Mononuclear cell (primary cell): ENCODE data around the gene DNM3. TPM values are rescaled to one million over a fixed set of nuclear protein-coding genes. Genes with fewer than 3 reads are reported as not detected.

Experiments used
- H3K27me3 ChIP-seq: 2 replicates; pipeline ENCODE4 v1.6.0; 2011; ENCODE audit warnings: low read length, control low read depth; ENCODE audit not compliant: insufficient read depth
- H3K4me1 ChIP-seq: 2 replicates; pipeline ENCODE4 v1.5.1; 2011; ENCODE audit warnings: mild to moderate bottlenecking, low read length, control low read depth; ENCODE audit not compliant: insufficient read depth
- H3K4me3 ChIP-seq: 2 replicates; pipeline ENCODE4 v1.5.1; 2011; ENCODE audit warnings: mild to moderate bottlenecking, low read length, moderate library complexity
- H3K9me3 ChIP-seq: 2 replicates; pipeline ENCODE4 v1.5.1; 2011; ENCODE audit warnings: low read depth, mild to moderate bottlenecking, control low read depth, low read length
- total RNA-seq: library from RNA; depleted of rRNA; stranded (reverse); fragments of >200 nt; gene quantifications from one replicate; pipeline ENCODE4 v1.2.3, GENCODE V29; 2012

Gene DNM3
- total RNA-seq, 1 donor = 20.5 TPM

- H3K9me3 ChIP-seq = no peaks in the 10 kb centered on the region
- H3K4me3 ChIP-seq = no peak overlapping the region
- no peaks in the 10 kb centered on the region for H3K4me1 ChIP-seq
- no peaks in the 10 kb centered on the region for H3K27me3 ChIP-seq
Measured at GRCh38 chr1:171873664-171874063, 32.4 kb downstream of the DNM3 start.

- H3K9me3 ChIP-seq = no peaks in the 10 kb centered on the region
- H3K4me3 ChIP-seq = no peak overlapping the region
- no peaks in the 10 kb centered on the region for H3K27me3 ChIP-seq
- no peaks in the 10 kb centered on the region for H3K4me1 ChIP-seq
Measured at GRCh38 chr1:171877701-171878100, 36.4 kb downstream of the DNM3 start.

- H3K27me3 ChIP-seq = no peaks in the 10 kb centered on the region
- no peaks in the 10 kb centered on the region for H3K9me3 ChIP-seq
- H3K4me1 ChIP-seq = no peaks in the 10 kb centered on the region
- no peak overlapping the region for H3K4me3 ChIP-seq
Measured at GRCh38 chr1:171879556-171879955, 38.3 kb downstream of the DNM3 start.

- no peak overlapping the region for H3K4me3 ChIP-seq
- H3K9me3 ChIP-seq = no peaks in the 10 kb centered on the region
- H3K4me1 ChIP-seq = no peaks in the 10 kb centered on the region
- H3K27me3 ChIP-seq = no peaks in the 10 kb centered on the region
Measured at GRCh38 chr1:171881442-171881841, 40.1 kb downstream of the DNM3 start.

- Histone ChIP-seq H3K9me3 (no peaks in the 10 kb centered on the region), H3K4me3 (no peak overlapping the region), H3K4me1 (no peaks in the 10 kb centered on the region), H3K27me3 (no peaks in the 10 kb centered on the region)
Measured at GRCh38 chr1:171883849-171884248, 42.6 kb downstream of the DNM3 start.

GRCh38 chr1:171884475-171884874, 43.2 kb downstream of the DNM3 start:
- H3K4me3 ChIP-seq = no peak overlapping the region
- H3K27me3 ChIP-seq = no peaks in the 10 kb centered on the region
- H3K4me1 ChIP-seq = no peaks in the 10 kb centered on the region
- no peaks in the 10 kb centered on the region for H3K9me3 ChIP-seq

- H3K27me3 ChIP-seq = no peaks in the 10 kb centered on the region
- no peaks in the 10 kb centered on the region for H3K9me3 ChIP-seq
- H3K4me1 ChIP-seq = no peaks in the 10 kb centered on the region
- H3K4me3 ChIP-seq = no peak overlapping the region
Measured at GRCh38 chr1:171890131-171890530, 48.8 kb downstream of the DNM3 start.

- Histone ChIP-seq H3K27me3 (no peaks in the 10 kb centered on the region), H3K9me3 (no peaks in the 10 kb centered on the region), H3K4me3 (no peak overlapping the region), H3K4me1 (no peaks in the 10 kb centered on the region)
Measured at GRCh38 chr1:171896936-171897703, 55.8 kb downstream of the DNM3 start.

GRCh38 chr1:171898941-171899340, 57.6 kb downstream of the DNM3 start:
- Histone ChIP-seq H3K4me1 (no peaks in the 10 kb centered on the region), H3K9me3 (no peaks in the 10 kb centered on the region), H3K27me3 (no peaks in the 10 kb centered on the region), H3K4me3 (no peak overlapping the region)

- Histone ChIP-seq H3K27me3 (no peaks in the 10 kb centered on the region), H3K4me3 (no peak overlapping the region), H3K9me3 (no peaks in the 10 kb centered on the region), H3K4me1 (no peaks in the 10 kb centered on the region)
Measured at GRCh38 chr1:171899838-171900237, 58.5 kb downstream of the DNM3 start.

GRCh38 chr1:171901245-171901644, 59.9 kb downstream of the DNM3 start:
- no peaks in the 10 kb centered on the region for H3K9me3 ChIP-seq
- no peaks in the 10 kb centered on the region for H3K4me1 ChIP-seq
- no peak overlapping the region for H3K4me3 ChIP-seq
- H3K27me3 ChIP-seq = no peaks in the 10 kb centered on the region

- Histone ChIP-seq H3K27me3 (no peaks in the 10 kb centered on the region), H3K4me1 (no peaks in the 10 kb centered on the region), H3K9me3 (no peaks in the 10 kb centered on the region), H3K4me3 (no peak overlapping the region)
Measured at GRCh38 chr1:171902527-171902926, 61.2 kb downstream of the DNM3 start.

- Histone ChIP-seq H3K9me3 (no peaks in the 10 kb centered on the region), H3K4me1 (no peaks in the 10 kb centered on the region), H3K27me3 (no peaks in the 10 kb centered on the region), H3K4me3 (no peak overlapping the region)
Measured at GRCh38 chr1:171904778-171905450, 63.6 kb downstream of the DNM3 start.

GRCh38 chr1:171909711-171910110, 68.4 kb downstream of the DNM3 start:
- Histone ChIP-seq H3K4me1 (peaks cover 3% of the 10 kb centered on the region), H3K9me3 (no peaks in the 10 kb centered on the region), H3K27me3 (no peaks in the 10 kb centered on the region), H3K4me3 (no peak overlapping the region)

GRCh38 chr1:171910786-171911185, 69.5 kb downstream of the DNM3 start:
- Histone ChIP-seq H3K27me3 (no peaks in the 10 kb centered on the region), H3K4me1 (peaks cover 3% of the 10 kb centered on the region), H3K4me3 (no peak overlapping the region), H3K9me3 (no peaks in the 10 kb centered on the region)

GRCh38 chr1:171911506-171911905, 70.2 kb downstream of the DNM3 start:
- no peaks in the 10 kb centered on the region for H3K9me3 ChIP-seq
- H3K4me1 ChIP-seq = peaks cover 3% of the 10 kb centered on the region
- H3K27me3 ChIP-seq = no peaks in the 10 kb centered on the region
- no peak overlapping the region for H3K4me3 ChIP-seq
